Measurements from ENCODE around the gene SMG5.

GRCh38 chr1:156283521-156283920 lies 896 bp upstream of the SMG5 start:
- TF ChIP-seq CTCF (conservative IDR thresholded peaks at IDR 0.05; ENCODE audit: low read depth in 2 of 2) = no peak
- TF ChIP-seq EZH2 (IDR thresholded peaks at IDR 0.05; ENCODE audit: low read depth, unreplicated experiment) = no peak
- no peak for TF ChIP-seq NANOG (IDR thresholded peaks at IDR 0.05; ENCODE audit: borderline replicate concordance)

Measured in GM23338 (cell line).